Measurements from ENCODE around the gene PRTFDC1.
A peak's percentile ranks its signal among the peaks of the same experiment; 100 is the strongest.
"Not testable (repeated sequence)": the region's sequence is repeated elsewhere in the genome, so short reads cannot be mapped to it uniquely, and the experiment has no call there.

The PRTFDC1 gene

GRCh38 chr10:24840784-24841183 is 111.6 kb downstream of the PRTFDC1 start:
- DNase-seq = no peak

- DNase-seq = not testable (repeated sequence)
These were observed 114.6 kb downstream of the PRTFDC1 start for GRCh38 chr10:24837781-24838180.

- DNase-seq = no peak
These were observed 117.5 kb downstream of the PRTFDC1 start for GRCh38 chr10:24834869-24835268.

DNA sequence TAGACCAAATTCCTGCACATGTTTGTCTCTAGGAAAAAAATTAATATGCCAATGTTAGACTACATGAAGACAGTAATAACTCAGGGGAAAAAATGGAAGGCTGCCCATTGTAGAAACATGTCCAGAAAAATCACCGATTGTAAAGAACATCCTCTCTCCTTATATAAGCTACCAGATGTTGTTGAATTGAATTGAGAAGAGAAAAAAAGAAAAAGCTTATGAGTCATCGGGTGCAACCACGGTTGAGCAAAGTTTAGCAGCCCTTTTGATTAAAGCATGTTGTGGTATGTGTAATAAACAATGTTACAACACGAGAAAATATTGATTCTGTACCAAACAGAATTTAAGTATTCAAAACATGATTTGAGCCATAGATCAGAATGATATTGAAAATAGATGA is 126.4 kb downstream of the PRTFDC1 start:
- no peak for DNase-seq

DNA sequence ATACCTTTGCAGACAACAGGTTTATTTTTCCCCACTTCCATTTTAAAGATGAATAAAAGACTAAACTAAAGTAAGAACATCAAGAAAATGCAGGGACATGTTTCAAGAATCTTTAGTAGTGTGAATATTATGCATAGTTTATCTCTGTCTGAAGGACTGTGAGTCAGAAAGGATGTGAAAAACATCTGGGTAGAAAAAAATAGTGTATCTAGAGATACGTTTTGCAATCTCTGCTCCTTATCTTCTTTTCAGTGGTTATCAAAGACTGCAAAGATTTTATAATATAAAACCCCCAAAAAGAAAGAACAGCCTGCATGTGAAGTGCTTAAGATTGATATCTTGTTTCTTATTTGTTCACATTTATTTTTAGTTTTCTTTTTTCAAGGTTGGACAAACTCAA is 126.9 kb downstream of the PRTFDC1 start:
- no peak for DNase-seq

- DNase-seq = no peak
These were observed 127.9 kb downstream of the PRTFDC1 start for GRCh38 chr10:24824536-24824935.

DNA sequence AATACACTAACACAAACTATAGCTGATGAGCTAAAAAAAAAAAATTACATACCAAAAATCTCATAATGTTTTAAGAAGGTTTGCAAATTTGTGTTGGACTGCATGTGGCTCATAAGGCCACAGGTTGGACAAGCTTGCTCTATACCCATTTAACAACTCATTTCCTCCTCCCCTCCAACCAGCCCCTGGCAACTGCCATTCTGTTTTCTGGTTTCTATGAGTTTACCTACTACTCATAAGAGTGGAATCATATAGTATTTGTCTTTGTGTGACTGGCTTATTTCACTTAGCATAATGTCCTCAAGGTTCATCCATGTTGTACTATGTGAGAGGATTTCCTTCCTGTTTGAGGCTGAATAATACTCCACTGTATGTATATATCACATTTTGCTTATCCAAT is 128.3 kb downstream of the PRTFDC1 start:
- no peak for DNase-seq

GRCh38 chr10:24822590-24822989 is 129.8 kb downstream of the PRTFDC1 start:
- DNase-seq = peak; percentile 55

DNA sequence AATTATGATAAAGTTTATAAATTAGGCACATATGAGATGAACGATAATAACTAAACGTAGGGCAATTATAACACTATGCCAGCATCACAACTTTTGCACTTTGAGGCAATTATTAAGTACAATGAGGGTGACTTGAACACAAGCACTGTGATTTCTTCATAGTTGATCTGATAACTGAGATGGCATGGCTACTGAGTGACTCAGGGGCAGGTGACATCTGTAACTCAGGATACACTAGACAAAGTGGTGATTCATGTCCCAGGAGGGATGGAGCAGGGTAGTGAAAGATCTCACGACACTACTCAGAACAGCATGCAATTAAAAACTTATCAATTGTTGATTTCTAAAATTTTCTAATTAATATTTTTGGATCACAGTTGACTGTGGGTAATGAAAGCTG is 130.4 kb downstream of the PRTFDC1 start:
- peak; percentile 21 for DNase-seq

GRCh38 chr10:24816868-24817396 is 135.5 kb downstream of the PRTFDC1 start:
- no peak for DNase-seq

GRCh38 chr10:24814568-24815313 is 137.7 kb downstream of the PRTFDC1 start:
- DNase-seq = no peak

DNA sequence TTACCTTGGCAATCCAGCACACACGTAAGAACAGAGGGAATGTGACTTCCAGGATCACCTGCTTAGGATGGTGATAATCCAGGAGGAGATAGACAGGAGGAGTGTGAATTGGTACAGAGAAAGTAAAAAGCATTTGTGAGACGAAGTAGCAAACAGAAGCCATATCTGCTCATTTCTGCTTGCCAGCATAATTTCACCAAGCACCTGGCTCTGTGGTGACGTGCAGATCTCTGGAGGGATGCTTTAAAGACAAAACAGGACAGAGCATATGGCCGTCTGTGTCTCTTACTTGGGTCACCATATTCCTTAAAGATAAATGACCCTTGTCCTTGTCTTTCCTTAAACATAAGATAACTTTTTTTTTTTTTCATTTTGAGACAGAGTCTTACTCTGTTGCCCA is 138.6 kb downstream of the PRTFDC1 start:
- DNase-seq = no peak

- no peak for DNase-seq
These were observed 146.1 kb downstream of the PRTFDC1 start for GRCh38 chr10:24806262-24806661.

DNA sequence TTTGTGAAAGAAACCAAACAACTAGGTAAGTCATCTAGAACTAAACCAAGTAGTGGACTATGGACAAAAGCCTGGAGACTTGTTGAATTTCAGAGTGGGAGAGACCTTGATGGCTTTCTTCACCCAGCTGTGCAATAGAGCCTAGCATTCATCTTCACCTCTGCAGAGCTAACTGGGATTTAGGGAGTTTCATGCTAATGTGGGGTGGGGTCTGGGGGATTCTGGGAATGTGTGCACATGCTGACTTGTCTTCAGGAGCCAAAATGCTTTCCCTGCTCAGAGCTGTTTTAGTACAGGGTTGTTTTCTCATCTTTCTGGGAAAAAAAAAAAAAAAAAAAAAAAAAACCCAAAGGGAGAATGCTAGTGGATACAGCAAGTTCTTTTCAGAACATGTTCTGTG is 147.4 kb downstream of the PRTFDC1 start:
- no peak for DNase-seq

DNA sequence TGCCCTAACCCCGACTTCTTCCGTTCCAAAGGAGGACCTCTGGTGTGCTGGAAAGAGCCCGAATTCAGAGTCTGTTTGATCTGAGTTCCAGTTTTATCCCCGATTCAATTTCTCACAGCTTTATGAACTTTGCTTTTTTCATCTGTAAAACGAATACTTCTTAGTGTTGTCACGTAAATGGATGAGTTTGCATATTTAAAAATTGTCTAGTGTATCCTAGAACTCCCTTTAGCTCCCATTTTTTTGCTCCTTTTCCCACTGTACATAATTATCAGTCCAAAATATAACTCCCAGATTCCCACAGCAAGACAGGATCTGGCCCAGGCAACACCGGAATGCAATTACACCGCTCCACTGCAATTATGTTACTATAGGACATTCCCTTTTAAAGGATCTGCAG is 148.0 kb downstream of the PRTFDC1 start:
- DNase-seq = no peak

DNA sequence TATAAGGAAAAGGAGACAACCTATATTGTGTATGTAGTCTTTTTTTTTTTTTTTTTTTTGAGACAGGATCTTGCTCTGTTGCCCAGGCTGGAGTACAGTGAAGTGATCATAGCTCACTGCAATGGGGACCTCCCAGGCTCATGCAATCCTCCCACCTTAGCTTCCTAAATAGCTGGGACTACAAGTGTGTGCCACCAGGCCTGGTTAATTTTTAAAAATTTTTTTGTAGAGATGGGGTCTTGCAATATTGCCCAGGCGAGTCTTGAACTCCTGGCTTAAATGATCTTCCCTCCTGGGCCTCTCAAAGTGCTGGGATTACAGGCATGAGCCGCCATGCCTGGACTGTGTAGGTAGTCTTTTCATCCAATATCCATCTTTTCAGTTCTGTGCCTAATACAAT is 150.0 kb downstream of the PRTFDC1 start:
- DNase-seq = no peak

DNA sequence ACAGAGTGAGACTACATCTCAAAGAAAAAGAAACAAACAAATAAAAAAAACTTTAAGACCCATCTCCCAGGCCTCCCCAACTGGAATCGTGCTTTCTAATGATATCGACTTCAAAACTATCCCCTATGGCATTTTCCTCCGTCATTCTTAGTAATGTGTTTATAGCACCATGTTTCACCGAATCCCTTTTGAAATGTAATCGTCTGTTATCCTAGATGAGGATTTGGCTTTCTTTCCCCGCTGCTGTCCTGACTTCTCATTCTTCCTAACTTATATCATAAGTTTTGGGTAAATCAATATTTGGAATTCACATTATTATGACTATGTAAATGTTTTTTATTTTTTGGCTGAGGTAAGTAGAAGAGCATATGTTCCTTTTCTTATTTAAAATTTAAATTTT is 151.5 kb downstream of the PRTFDC1 start:
- no peak for DNase-seq

Data from stimulated activated CD4-positive, alpha-beta T cell treated with anti-CD3 and anti-CD28 coated beads, Interleukin-15, amount 100 ng/mL, for 24 hours (primary cell).